ENCODE measurements around the gene SAPCD2.

Gene SAPCD2

DNA sequence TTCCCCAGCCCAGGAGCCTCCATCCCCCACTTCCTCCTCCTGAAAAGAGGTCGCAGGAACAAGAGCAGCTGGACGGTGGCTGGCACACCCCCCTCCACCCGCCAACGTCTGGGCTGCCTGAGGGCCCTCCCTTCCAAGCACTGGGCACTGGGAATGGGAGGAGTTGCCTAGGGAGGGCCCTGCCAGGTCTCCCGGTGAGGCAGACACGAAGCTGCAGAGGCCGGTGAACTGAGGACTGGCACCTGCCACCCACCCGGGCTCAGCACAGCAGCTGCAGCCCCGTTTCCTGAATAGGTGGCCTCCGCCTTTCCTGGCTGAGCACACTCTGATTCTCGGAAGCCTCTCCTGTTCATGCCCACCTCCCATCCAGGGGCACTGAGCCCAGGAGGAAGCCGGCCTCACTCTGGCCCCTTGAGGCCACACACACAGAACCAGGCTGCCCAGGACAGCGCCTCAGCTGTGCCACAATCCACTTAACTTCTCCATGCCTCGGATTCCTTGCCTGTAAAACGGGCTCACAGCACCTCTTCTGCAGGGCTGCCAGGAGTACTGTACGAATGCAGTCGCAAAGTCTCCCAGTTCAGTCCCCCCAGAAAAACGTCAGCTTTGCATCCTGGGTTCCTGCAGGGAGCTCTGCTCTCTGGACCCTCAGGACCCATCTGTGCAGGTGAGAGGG lies 25.7 kb downstream of the SAPCD2 start:
- peaks cover 6% of the 10 kb centered on the region for H3K4me1 ChIP-seq (ENCODE audit: control insufficient read depth, low read length)
- peaks cover 8% of the 10 kb centered on the region for H4K20me1 ChIP-seq (ENCODE audit: control insufficient read depth, insufficient read depth, low read depth, low read length)
- H3K36me3 ChIP-seq (ENCODE audit: control insufficient read depth, low read length) = no peaks in the 10 kb centered on the region
- no peak overlapping the region for H3K4me3 ChIP-seq (ENCODE audit: low read length)
- no peaks in the 10 kb centered on the region for H3K9me3 ChIP-seq (ENCODE audit: control insufficient read depth, insufficient read depth, low read length)
- no peaks in the 10 kb centered on the region for H3K79me2 ChIP-seq (ENCODE audit: control insufficient read depth, low read length)
- H3K4me2 ChIP-seq (ENCODE audit: low read length) = no peak overlapping the region
- no peak overlapping the region for H3K27ac ChIP-seq (ENCODE audit: low read depth, low read length)
- TF ChIP-seq, protein P1, sequence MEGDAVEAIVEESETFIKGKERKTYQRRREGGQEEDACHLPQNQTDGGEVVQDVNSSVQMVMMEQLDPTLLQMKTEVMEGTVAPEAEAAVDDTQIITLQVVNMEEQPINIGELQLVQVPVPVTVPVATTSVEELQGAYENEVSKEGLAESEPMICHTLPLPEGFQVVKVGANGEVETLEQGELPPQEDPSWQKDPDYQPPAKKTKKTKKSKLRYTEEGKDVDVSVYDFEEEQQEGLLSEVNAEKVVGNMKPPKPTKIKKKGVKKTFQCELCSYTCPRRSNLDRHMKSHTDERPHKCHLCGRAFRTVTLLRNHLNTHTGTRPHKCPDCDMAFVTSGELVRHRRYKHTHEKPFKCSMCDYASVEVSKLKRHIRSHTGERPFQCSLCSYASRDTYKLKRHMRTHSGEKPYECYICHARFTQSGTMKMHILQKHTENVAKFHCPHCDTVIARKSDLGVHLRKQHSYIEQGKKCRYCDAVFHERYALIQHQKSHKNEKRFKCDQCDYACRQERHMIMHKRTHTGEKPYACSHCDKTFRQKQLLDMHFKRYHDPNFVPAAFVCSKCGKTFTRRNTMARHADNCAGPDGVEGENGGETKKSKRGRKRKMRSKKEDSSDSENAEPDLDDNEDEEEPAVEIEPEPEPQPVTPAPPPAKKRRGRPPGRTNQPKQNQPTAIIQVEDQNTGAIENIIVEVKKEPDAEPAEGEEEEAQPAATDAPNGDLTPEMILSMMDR (IDR thresholded peaks at IDR 0.05; ENCODE audit: low read depth, low read length, poor library complexity, severe bottlenecking) = no peak
- 0 out of 2 replicates have a peak, but pooled peaks have one; percentile 7 for TF ChIP-seq EZH2phosphoT487 (IDR thresholded peaks at IDR 0.05; ENCODE audit: borderline replicate concordance, low read length)
- H3K27me3 ChIP-seq (ENCODE audit: control insufficient read depth, low read length) = peaks cover 40% of the 10 kb centered on the region
- H3F3A ChIP-seq (ENCODE audit: control insufficient read depth, insufficient read depth) = no peaks in the 10 kb centered on the region
- no peaks in the 10 kb centered on the region for H3K9me2 ChIP-seq (replicated peaks; ENCODE audit: control insufficient read depth, low read length)

DNA sequence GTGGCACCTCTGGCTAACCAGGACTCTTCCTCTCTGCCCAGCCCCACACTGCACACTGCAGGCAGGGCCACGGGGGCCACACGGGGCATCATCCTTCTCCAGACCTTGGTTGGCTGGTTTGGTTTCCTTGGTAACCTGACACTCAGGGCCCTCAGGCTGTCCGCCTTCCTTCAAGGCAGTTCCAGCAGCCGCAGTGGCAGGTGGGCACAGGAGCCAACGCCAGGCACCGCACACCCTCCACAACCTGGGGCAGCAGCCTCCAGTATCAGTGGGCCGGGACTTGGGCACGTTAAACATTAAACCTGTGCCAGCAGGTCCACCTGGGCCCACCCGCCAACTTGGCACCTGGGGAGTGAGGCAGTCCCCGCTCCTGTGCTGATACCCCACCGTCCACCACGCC lies 26.3 kb downstream of the SAPCD2 start:
- Histone ChIP-seq H3K27me3 (ENCODE audit: control insufficient read depth, low read length) (peaks cover 39% of the 10 kb centered on the region), H3K4me3 (ENCODE audit: low read length) (no peak overlapping the region), H3K9me2 (replicated peaks; ENCODE audit: control insufficient read depth, low read length) (no peaks in the 10 kb centered on the region), H3K36me3 (ENCODE audit: control insufficient read depth, low read length) (no peaks in the 10 kb centered on the region), H3F3A (ENCODE audit: control insufficient read depth, insufficient read depth) (no peaks in the 10 kb centered on the region), H3K4me2 (ENCODE audit: low read length) (no peak overlapping the region), H3K27ac (ENCODE audit: low read depth, low read length) (no peak overlapping the region), H3K79me2 (ENCODE audit: control insufficient read depth, low read length) (no peaks in the 10 kb centered on the region), H3K9me3 (ENCODE audit: control insufficient read depth, insufficient read depth, low read length) (no peaks in the 10 kb centered on the region), H4K20me1 (ENCODE audit: control insufficient read depth, insufficient read depth, low read depth, low read length) (peaks cover 8% of the 10 kb centered on the region), H3K4me1 (ENCODE audit: control insufficient read depth, low read length) (peaks cover 6% of the 10 kb centered on the region)
- no peak for TF ChIP-seq EZH2phosphoT487 (IDR thresholded peaks at IDR 0.05; ENCODE audit: borderline replicate concordance, low read length)
- TF ChIP-seq, protein P1 (IDR thresholded peaks at IDR 0.05; ENCODE audit: low read depth, low read length, poor library complexity, severe bottlenecking) = no peak

DNA sequence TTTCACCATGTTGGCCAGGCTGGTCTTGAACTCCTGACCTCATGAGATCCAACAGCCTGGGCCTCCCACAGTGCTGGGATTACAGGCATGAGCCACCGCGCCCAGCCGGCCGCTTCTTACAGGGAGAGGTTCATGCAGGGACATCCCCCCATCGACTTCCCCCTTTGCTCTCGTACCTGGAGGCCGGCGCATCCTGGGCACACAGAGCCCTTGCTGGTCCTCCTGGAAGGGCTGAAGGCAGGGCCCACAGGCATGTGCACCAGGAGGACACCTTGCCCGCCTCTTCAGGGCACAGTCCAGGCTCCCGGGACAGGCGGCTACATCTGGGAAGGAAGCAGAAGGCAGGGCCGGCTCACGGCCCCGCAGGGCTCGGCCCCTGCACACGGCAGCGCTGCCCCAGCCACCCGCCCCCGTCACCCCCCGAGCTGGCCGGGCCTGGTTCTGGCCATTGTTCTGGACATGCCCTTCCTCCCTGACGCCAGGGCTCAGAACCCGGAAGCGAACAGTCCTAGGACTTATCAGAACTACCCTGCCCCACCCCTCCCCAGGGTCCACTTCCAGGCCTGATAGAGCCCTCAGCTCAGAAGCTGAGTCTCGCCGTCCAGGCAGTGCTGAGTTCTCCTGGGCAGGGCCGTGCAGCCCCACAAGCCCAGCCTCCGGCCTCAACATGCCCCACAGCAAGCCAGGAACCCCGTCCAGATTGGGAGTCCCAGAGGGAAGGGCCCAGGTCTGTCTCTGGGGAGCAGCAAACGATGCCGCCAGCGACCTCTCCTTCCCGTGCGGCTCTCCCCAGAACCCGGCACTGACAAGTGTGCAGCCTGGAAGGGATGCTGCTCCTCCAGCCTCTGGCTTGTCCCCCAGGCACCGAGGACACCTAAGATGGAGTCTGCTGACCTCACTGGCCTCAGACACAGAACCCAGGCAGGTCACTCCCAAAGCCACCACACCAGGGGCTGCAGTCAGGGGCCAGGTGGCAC lies 27.3 kb downstream of the SAPCD2 start:
- no peaks in the 10 kb centered on the region for H3K36me3 ChIP-seq (ENCODE audit: control insufficient read depth, low read length)
- H3K4me3 ChIP-seq (ENCODE audit: low read length) = no peak overlapping the region
- H3K27me3 ChIP-seq (ENCODE audit: control insufficient read depth, low read length) = peaks cover 39% of the 10 kb centered on the region
- peaks cover 8% of the 10 kb centered on the region; the same call in 1 of the 2 replicates for H4K20me1 ChIP-seq (ENCODE audit: control insufficient read depth, insufficient read depth, low read depth, low read length)
- no peaks in the 10 kb centered on the region for H3K79me2 ChIP-seq (ENCODE audit: control insufficient read depth, low read length)
- no peaks in the 10 kb centered on the region for H3K9me3 ChIP-seq (ENCODE audit: control insufficient read depth, insufficient read depth, low read length)
- H3K9me2 ChIP-seq (replicated peaks; ENCODE audit: control insufficient read depth, low read length) = no peaks in the 10 kb centered on the region
- H3K4me2 ChIP-seq (ENCODE audit: low read length) = no peak overlapping the region
- H3F3A ChIP-seq (ENCODE audit: control insufficient read depth, insufficient read depth) = no peaks in the 10 kb centered on the region
- TF ChIP-seq EZH2phosphoT487 (IDR thresholded peaks at IDR 0.05; ENCODE audit: borderline replicate concordance, low read length) = no peak
- TF ChIP-seq, protein P1 (IDR thresholded peaks at IDR 0.05; ENCODE audit: low read depth, low read length, poor library complexity, severe bottlenecking) = no peak
- H3K27ac ChIP-seq (ENCODE audit: low read depth, low read length) = no peak overlapping the region
- peaks cover 6% of the 10 kb centered on the region for H3K4me1 ChIP-seq (ENCODE audit: control insufficient read depth, low read length)
